ENCODE results near the gene ITGB1. TPM values are rescaled to one million over a fixed set of nuclear protein-coding genes. Genes with fewer than 3 reads are reported as not detected.

ITGB1 gene
- total and polyA plus RNA-seq, 2 experiments from 2014 or later: 317 to 439 TPM

GRCh38 chr10:32976338-32976737, 18.3 kb upstream of the ITGB1 start:
- 0 out of 2 replicates have a peak, but pooled peaks cover 4% of the 10 kb centered on the region for H3F3A ChIP-seq (replicated peaks; ENCODE audit: low read depth)
- Mint-ChIP-seq H3K36me3 (ENCODE audit: low read depth) (no peaks in the 10 kb centered on the region; the same call in 2 of the 3 replicates), H3K9me3 (no peaks in the 10 kb centered on the region; the same call in 2 of the 3 replicates), H3K27ac (no peak overlapping the region), H3K4me3 (no peak overlapping the region), H3K4me1 (peaks cover 33% of the 10 kb centered on the region), H3K27me3 (ENCODE audit: insufficient read depth, low read depth, poor library complexity) (peaks cover 17% of the 10 kb centered on the region)
- no peaks in the 10 kb centered on the region for H3K79me2 ChIP-seq (replicated peaks; ENCODE audit: insufficient read depth)
- H4K20me1 ChIP-seq (replicated peaks; ENCODE audit: insufficient read depth): no peaks in the 10 kb centered on the region
- H3K4me2 ChIP-seq: no peak overlapping the region
- no peaks in the 10 kb centered on the region for H3K36me3 ChIP-seq (ENCODE audit: insufficient read depth)
- no peak for DNase-seq (ENCODE audit: low spot score)
- H3K9me2 ChIP-seq (ENCODE audit: insufficient read depth): no peaks in the 10 kb centered on the region
- H3K4me1 ChIP-seq (ENCODE audit: insufficient read depth): peaks cover 19% of the 10 kb centered on the region
- TF ChIP-seq EZH2phosphoT487 (IDR thresholded peaks at IDR 0.05; ENCODE audit: unreplicated experiment): no peak
- no peak for TF ChIP-seq CREB1 (CRISPR knock-in tag; IDR thresholded peaks at IDR 0.05; ENCODE audit: low read depth)
- no peak for TF ChIP-seq ETS1 (IDR thresholded peaks at IDR 0.05)
- no peak for TF ChIP-seq JUNB (IDR thresholded peaks at IDR 0.05; ENCODE audit: unreplicated experiment)
- ATAC-seq: no peak
- H3K27ac ChIP-seq (ENCODE audit: low read depth): no peak overlapping the region
- no peak overlapping the region for H3K4me3 ChIP-seq
- H3K27me3 ChIP-seq (ENCODE audit: insufficient read depth): 0 out of 2 replicates have a peak, but pooled peaks cover 1% of the 10 kb centered on the region
- H2AFZ ChIP-seq: no peak overlapping the region

- no peaks in the 10 kb centered on the region for H3K36me3 ChIP-seq (ENCODE audit: insufficient read depth)
- H3F3A ChIP-seq (replicated peaks; ENCODE audit: low read depth): no peaks in the 10 kb centered on the region
- H3K27ac Mint-ChIP-seq: peak overlapping the region; percentile 84
- peaks cover 3% of the 10 kb centered on the region for H3K27me3 Mint-ChIP-seq (ENCODE audit: insufficient read depth, low read depth, poor library complexity)
- H3K4me1 ChIP-seq (ENCODE audit: insufficient read depth): peaks cover 27% of the 10 kb centered on the region
- no peaks in the 10 kb centered on the region for H4K20me1 ChIP-seq (replicated peaks; ENCODE audit: insufficient read depth)
- H3K27ac ChIP-seq (ENCODE audit: low read depth): no peak overlapping the region
- H3K9me3 Mint-ChIP-seq: no peaks in the 10 kb centered on the region; the same call in 2 of the 3 replicates
- TF ChIP-seq ETS1 (IDR thresholded peaks at IDR 0.05): no peak
- no peak for TF ChIP-seq ZNF462 (CRISPR knock-in tag; IDR thresholded peaks at IDR 0.05)
- DNase-seq (ENCODE audit: low spot score) (no peak), ATAC-seq (no peak)
- no peak overlapping the region for H3K4me3 ChIP-seq
- H2AFZ ChIP-seq: no peak overlapping the region; the same call in 1 of the 2 replicates
- H3K4me2 ChIP-seq: peak overlapping the region; percentile 58; the same call in 1 of the 2 replicates
- no peaks in the 10 kb centered on the region; the same call in 2 of the 3 replicates for H3K36me3 Mint-ChIP-seq (ENCODE audit: low read depth)
- H3K9me2 ChIP-seq (ENCODE audit: insufficient read depth): no peaks in the 10 kb centered on the region
- no peaks in the 10 kb centered on the region for H3K79me2 ChIP-seq (replicated peaks; ENCODE audit: insufficient read depth)
- peaks cover 28% of the 10 kb centered on the region for H3K4me1 Mint-ChIP-seq
- H3K4me3 Mint-ChIP-seq: no peak overlapping the region
- H3K27me3 ChIP-seq (ENCODE audit: insufficient read depth): no peaks in the 10 kb centered on the region
Observed at GRCh38 chr10:32972929-32973328, 14.9 kb upstream of the ITGB1 start.
